H1 (cell line): Measurements from ENCODE around the gene ADSS2. TPM values are rescaled to one million over a fixed set of nuclear protein-coding genes. Genes with fewer than 3 reads are reported as not detected.

Experiments
- EGR1 ChIP-seq: IDR thresholded peaks from 2 replicates; pipeline ENCODE4 v1.6.1; 2011; ENCODE audit warnings: low read depth, low read length, borderline replicate concordance
- NANOG ChIP-seq: IDR thresholded peaks from 2 replicates; pipeline ENCODE4 v1.6.1; 2011; ENCODE audit warnings: low read length, low read depth, mild to moderate bottlenecking, inconsistent platforms; ENCODE audit not compliant: insufficient read depth, poor library complexity, severe bottlenecking
- polyA plus RNA-seq, 7 experiments: library from polyadenylated mRNA; depleted of rRNA in 3 of 7; stranded (reverse) in 5 of 7; unstranded in 2 of 7; fragments of >200 nt in 5 of 7; fragments of 200-250 nt in 2 of 7; gene quantifications; 1 replicate in 5 of 7; 2 replicates in 1 of 7; 4 replicates in 1 of 7; pipeline versions ENCODE4 v1.2.1 to v1.2.3, GENCODE V29; 2011 to 2013; ENCODE audit warnings: missing spikeins in 2 of 7, mixed read lengths in 2 of 7
- total RNA-seq: library from RNA; stranded (reverse); fragmentation: NEBNext Ultra II Directional; extraction: Animal tissue kit (Norgen Biotek cat#: 25700); gene quantifications from 2 replicates; pipeline ENCODE4 v1.2.1, GENCODE V29; 2021

ADSS2 gene
- total and polyA plus RNA-seq, 2 of the 8 experiments (the other 6 are each of a cell fraction or from before 2014, with no cell fraction given): 29.8 to 108 TPM

DNA sequence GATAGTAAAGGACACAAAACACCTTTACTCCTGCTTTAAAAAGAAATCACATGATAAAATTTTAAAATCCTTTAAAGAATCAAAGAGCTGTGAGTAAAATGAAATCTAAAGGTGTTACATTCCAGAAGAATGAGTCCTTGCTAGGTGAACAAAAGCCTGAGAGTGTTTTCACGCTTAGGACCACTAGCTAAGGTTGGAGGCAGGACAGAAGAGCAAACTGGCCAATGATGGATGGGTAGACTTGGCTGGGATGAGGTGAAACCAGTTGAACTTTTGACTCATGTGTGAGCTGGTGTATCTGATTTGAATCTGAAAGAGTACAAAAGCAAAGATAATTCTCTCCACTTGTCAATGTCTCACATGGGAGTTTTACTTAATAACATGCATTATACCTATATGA is 44.5 kb upstream of the ADSS2 start (continued):
- TF ChIP-seq NANOG: no peak
- no peak for TF ChIP-seq EGR1
